Liver (tissue), 9 donors: ENCODE results near the gene MLEC. TPM values are rescaled to one million over a fixed set of nuclear protein-coding genes. Genes with fewer than 3 reads are reported as not detected.

Source experiments
- DNase-seq: peaks from one replicate; pipeline ENCODE4 v3.0.0-alpha.2; 2017; ENCODE audit warnings: low spot score
- H3K27ac ChIP-seq, 2 donors: one replicate each; pipeline ENCODE4 v1.7.0; 2013; ENCODE audit warnings: inconsistent platforms in 2 of 2, low read length in 2 of 2, control low read depth in 1 of 2, low read depth in 1 of 2, mild to moderate bottlenecking in 1 of 2
- H3K27me3 ChIP-seq, 4 donors: one replicate each; pipeline versions ENCODE4 v1.6.1 to v1.7.0; 2013; ENCODE audit warnings: low read length in 3 of 4, inconsistent platforms in 1 of 4, mild to moderate bottlenecking in 1 of 4, moderate library complexity in 1 of 4; ENCODE audit not compliant: control insufficient read depth in 4 of 4, insufficient read depth in 4 of 4
- H3K36me3 ChIP-seq, 4 donors: one replicate each; pipeline versions ENCODE4 v1.6.1 to v1.7.0; 2013; ENCODE audit warnings: low read length in 3 of 4, mild to moderate bottlenecking in 3 of 4, low read depth in 1 of 4, moderate library complexity in 1 of 4; ENCODE audit not compliant: control insufficient read depth in 4 of 4, insufficient read depth in 3 of 4
- H3K4me1 ChIP-seq, 4 donors: one replicate each; pipeline versions ENCODE4 v1.6.1 to v1.7.0; 2013; ENCODE audit warnings: low read length in 3 of 4, mild to moderate bottlenecking in 3 of 4, moderate library complexity in 1 of 4; ENCODE audit not compliant: control insufficient read depth in 4 of 4, insufficient read depth in 4 of 4
- H3K4me3 ChIP-seq, 3 donors: one replicate each; pipeline versions ENCODE4 v1.6.1 to v1.7.0; 2013; ENCODE audit warnings: low read length in 3 of 3, control low read depth in 1 of 3, low read depth in 1 of 3, mild to moderate bottlenecking in 1 of 3
- H3K9ac ChIP-seq, 2 donors: one replicate each; pipeline ENCODE4 v1.7.0; 2013; ENCODE audit warnings: low read length in 2 of 2, mild to moderate bottlenecking in 2 of 2, moderate library complexity in 2 of 2, control low read depth in 1 of 2, low read depth in 1 of 2
- H3K9me3 ChIP-seq, 4 donors: one replicate each; pipeline versions ENCODE4 v1.6.1 to v1.7.0; 2013; ENCODE audit warnings: low read length in 3 of 4; ENCODE audit not compliant: control insufficient read depth in 4 of 4
- EGR1 ChIP-seq, 2 donors: IDR thresholded peaks; 2 replicates each; pipeline ENCODE4 v1.6.1; 2016 to 2018; ENCODE audit warnings: antibody characterized with exemption in 2 of 2, low read depth in 2 of 2
- FOXA1 ChIP-seq: IDR thresholded peaks from 2 replicates; pipeline ENCODE4 v1.6.1; 2016; ENCODE audit warnings: antibody characterized with exemption
- FOXA2 ChIP-seq: IDR thresholded peaks from 2 replicates; pipeline ENCODE4 v1.6.1; 2016; ENCODE audit warnings: antibody characterized with exemption
- GABPA ChIP-seq, 2 donors: IDR thresholded peaks in 1 of 2; conservative IDR thresholded peaks in 1 of 2; 2 replicates each; pipeline ENCODE4 v1.6.1; 2016; ENCODE audit warnings: antibody characterized with exemption in 2 of 2, mild to moderate bottlenecking in 1 of 2, moderate library complexity in 1 of 2
- HNF4A ChIP-seq, 2 donors: conservative IDR thresholded peaks; 2 replicates each; pipeline ENCODE4 v1.6.1; 2016; ENCODE audit warnings: antibody characterized with exemption in 2 of 2, mild to moderate bottlenecking in 2 of 2
- HNF4G ChIP-seq: IDR thresholded peaks from 2 replicates; pipeline ENCODE4 v1.6.1; 2016; ENCODE audit warnings: antibody characterized with exemption
- JUND ChIP-seq, 2 donors: IDR thresholded peaks; 2 replicates each; pipeline ENCODE4 v1.6.1; 2016; ENCODE audit warnings: antibody characterized with exemption in 2 of 2
- NR2F2 ChIP-seq: IDR thresholded peaks from 2 replicates; pipeline ENCODE4 v1.6.1; 2016; ENCODE audit warnings: antibody characterized with exemption
- RAD21 ChIP-seq, 2 donors: IDR thresholded peaks; 2 replicates each; pipeline ENCODE4 v1.6.1; 2016; ENCODE audit warnings: antibody characterized with exemption in 2 of 2, mild to moderate bottlenecking in 2 of 2
- RXRA ChIP-seq, 2 donors: IDR thresholded peaks; 2 replicates each; pipeline ENCODE4 v1.6.1; 2017 to 2018; ENCODE audit warnings: antibody characterized with exemption in 2 of 2, mild to moderate bottlenecking in 1 of 2
- SP1 ChIP-seq: IDR thresholded peaks from 2 replicates; pipeline ENCODE4 v1.6.1; 2018; ENCODE audit warnings: antibody characterized with exemption, mild to moderate bottlenecking
- TAF1 ChIP-seq: conservative IDR thresholded peaks from 2 replicates; pipeline ENCODE4 v1.6.1; 2016; ENCODE audit warnings: antibody characterized with exemption, mild to moderate bottlenecking
- YY1 ChIP-seq: IDR thresholded peaks from 2 replicates; pipeline ENCODE4 v1.6.1; 2016; ENCODE audit warnings: antibody characterized with exemption, mild to moderate bottlenecking
- WGBS: extraction: QIAGEN DNeasy Blood & Tissue Kit; methylation state at CpG from one replicate; pipeline ENCODE4 v1.1.7; 2013; 5-methylcytosine and 5-hydroxymethylcytosine counted together
- polyA plus RNA-seq, 2 donors: library from polyadenylated mRNA; stranded (reverse) in 1 of 2; unstranded in 1 of 2; fragments of 200-250 nt in 1 of 2; fragments of >200 nt in 1 of 2; fragmentation: Nextera tagmentation in 1 of 2; extraction: Ambion mirVana in 1 of 2; gene quantifications; one replicate each; pipeline versions ENCODE4 v1.2.1 to v1.2.3, GENCODE V29; 2013 to 2015
- total RNA-seq, 2 donors: library from RNA; depleted of rRNA; stranded (reverse); fragments of >200 nt; gene quantifications; one replicate each; pipeline ENCODE4 v1.2.3, GENCODE V29; 2014
- TF ChIP-seq, protein P1 (sequence below): IDR thresholded peaks from 2 replicates; pipeline ENCODE4 v1.6.1; 2016; ENCODE audit warnings: antibody characterized with exemption
- TF ChIP-seq, protein P2 (sequence below): IDR thresholded peaks from 2 replicates; pipeline ENCODE4 v1.6.1; 2016; ENCODE audit warnings: antibody characterized with exemption, mild to moderate bottlenecking
- TF ChIP-seq, protein P3 (sequence below): fragments of 150-350 bp; IDR thresholded peaks from 2 replicates; pipeline ENCODE4 v1.5.1; 2017; ENCODE audit warnings: improper control_type of control experiment, low read depth, low read length; ENCODE audit not compliant: missing input control
- TF ChIP-seq, protein P4 (sequence below): IDR thresholded peaks from 2 replicates; pipeline ENCODE4 v1.6.1; 2016; ENCODE audit warnings: antibody characterized with exemption
- TF ChIP-seq, protein P5 (sequence below): IDR thresholded peaks from 2 replicates; pipeline ENCODE4 v1.6.1; 2016; ENCODE audit warnings: antibody characterized with exemption
- donor health status: healthy.
- donor health status: healthy.
- donor health status: healthy.
- donor health status: healthy.
- donor health status: healthy.

Gene MLEC
- total and polyA plus RNA-seq, 4 donors: 61.4 to 170 (median 115) TPM

DNA sequence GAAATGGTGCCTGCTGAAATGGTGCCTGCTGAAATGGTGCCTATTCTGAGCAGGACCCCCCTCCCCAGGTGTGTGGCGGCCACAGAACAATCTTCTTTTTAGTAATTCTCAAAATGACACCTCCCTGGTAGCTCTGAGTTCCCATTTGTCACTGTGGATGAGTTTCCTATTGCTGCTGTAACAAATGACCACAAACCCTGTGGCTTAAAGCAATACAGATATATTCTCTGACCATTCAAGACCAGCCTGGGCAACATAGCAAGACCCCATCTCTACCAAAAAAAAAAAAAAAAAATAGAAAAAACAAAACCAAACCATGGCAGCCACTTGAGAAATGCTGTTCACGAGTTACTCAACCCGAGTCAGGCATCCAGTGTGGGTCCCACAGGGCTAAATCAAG, 46.6 kb downstream of the MLEC start:
- no peaks in the 10 kb centered on the region for H3K9me3 ChIP-seq
- no peak overlapping the region for H3K4me3 ChIP-seq
- peaks cover 13 to 26% (median 14%) of the 10 kb centered on the region in 4 donors for H3K36me3 ChIP-seq
- H3K27me3 ChIP-seq: no peaks in the 10 kb centered on the region
- DNase-seq: no peak
- peaks cover 0 to 22% (median 7%) of the 10 kb centered on the region in 4 donors for H3K4me1 ChIP-seq
- no peak overlapping the region for H3K27ac ChIP-seq
- TF ChIP-seq HNF4A (conservative IDR thresholded peaks at IDR 0.05) (no peak), RXRA (IDR thresholded peaks at IDR 0.05) (no peak), FOXA1 (no peak)
- TF ChIP-seq, protein P1, sequence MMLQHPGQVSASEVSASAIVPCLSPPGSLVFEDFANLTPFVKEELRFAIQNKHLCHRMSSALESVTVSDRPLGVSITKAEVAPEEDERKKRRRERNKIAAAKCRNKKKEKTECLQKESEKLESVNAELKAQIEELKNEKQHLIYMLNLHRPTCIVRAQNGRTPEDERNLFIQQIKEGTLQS: no peak
- 93% methylated on average over 3 of the region's 3 CpGs for WGBS
- H3K9ac ChIP-seq: no peak overlapping the region

DNA sequence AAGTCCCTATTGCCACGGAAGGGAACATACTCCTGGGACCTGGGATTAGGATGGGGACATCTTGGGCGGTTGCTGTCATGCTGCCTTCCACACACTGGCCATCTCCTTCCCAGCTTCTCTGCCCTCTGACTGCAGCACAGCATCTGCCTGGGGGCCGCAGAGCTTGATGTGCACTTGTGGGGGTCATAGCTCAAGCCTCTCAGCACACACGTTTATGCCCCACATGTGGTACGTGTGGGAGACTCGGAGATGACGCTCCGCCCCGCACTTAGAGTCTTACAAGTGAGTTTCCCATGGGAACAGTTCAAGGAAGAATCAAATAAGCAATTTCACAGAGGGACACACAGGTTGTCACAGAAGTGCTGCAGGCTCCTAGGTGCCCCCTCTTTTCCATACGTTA, 47.3 kb downstream of the MLEC start:
- no peak overlapping the region for H3K9ac ChIP-seq
- H3K4me3 ChIP-seq: no peak overlapping the region
- no peaks in the 10 kb centered on the region for H3K27me3 ChIP-seq
- peaks cover 0 to 20% (median 5%) of the 10 kb centered on the region in 4 donors for H3K4me1 ChIP-seq
- H3K27ac ChIP-seq: no peak overlapping the region
- H3K36me3 ChIP-seq: peaks cover 11 to 29% (median 15%) of the 10 kb centered on the region in 4 donors
- no peak for TF ChIP-seq GABPA (IDR thresholded peaks at IDR 0.05 in 1 of 2, conservative IDR thresholded peaks at IDR 0.05 in 1 of 2)
- no peak for TF ChIP-seq YY1
- TF ChIP-seq, protein P2, sequence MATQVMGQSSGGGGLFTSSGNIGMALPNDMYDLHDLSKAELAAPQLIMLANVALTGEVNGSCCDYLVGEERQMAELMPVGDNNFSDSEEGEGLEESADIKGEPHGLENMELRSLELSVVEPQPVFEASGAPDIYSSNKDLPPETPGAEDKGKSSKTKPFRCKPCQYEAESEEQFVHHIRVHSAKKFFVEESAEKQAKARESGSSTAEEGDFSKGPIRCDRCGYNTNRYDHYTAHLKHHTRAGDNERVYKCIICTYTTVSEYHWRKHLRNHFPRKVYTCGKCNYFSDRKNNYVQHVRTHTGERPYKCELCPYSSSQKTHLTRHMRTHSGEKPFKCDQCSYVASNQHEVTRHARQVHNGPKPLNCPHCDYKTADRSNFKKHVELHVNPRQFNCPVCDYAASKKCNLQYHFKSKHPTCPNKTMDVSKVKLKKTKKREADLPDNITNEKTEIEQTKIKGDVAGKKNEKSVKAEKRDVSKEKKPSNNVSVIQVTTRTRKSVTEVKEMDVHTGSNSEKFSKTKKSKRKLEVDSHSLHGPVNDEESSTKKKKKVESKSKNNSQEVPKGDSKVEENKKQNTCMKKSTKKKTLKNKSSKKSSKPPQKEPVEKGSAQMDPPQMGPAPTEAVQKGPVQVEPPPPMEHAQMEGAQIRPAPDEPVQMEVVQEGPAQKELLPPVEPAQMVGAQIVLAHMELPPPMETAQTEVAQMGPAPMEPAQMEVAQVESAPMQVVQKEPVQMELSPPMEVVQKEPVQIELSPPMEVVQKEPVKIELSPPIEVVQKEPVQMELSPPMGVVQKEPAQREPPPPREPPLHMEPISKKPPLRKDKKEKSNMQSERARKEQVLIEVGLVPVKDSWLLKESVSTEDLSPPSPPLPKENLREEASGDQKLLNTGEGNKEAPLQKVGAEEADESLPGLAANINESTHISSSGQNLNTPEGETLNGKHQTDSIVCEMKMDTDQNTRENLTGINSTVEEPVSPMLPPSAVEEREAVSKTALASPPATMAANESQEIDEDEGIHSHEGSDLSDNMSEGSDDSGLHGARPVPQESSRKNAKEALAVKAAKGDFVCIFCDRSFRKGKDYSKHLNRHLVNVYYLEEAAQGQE: no peak
- TF ChIP-seq, protein P3, sequence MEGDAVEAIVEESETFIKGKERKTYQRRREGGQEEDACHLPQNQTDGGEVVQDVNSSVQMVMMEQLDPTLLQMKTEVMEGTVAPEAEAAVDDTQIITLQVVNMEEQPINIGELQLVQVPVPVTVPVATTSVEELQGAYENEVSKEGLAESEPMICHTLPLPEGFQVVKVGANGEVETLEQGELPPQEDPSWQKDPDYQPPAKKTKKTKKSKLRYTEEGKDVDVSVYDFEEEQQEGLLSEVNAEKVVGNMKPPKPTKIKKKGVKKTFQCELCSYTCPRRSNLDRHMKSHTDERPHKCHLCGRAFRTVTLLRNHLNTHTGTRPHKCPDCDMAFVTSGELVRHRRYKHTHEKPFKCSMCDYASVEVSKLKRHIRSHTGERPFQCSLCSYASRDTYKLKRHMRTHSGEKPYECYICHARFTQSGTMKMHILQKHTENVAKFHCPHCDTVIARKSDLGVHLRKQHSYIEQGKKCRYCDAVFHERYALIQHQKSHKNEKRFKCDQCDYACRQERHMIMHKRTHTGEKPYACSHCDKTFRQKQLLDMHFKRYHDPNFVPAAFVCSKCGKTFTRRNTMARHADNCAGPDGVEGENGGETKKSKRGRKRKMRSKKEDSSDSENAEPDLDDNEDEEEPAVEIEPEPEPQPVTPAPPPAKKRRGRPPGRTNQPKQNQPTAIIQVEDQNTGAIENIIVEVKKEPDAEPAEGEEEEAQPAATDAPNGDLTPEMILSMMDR: no peak
- TF ChIP-seq SP1: no peak
- TF ChIP-seq TAF1: no peak
- TF ChIP-seq HNF4A (conservative IDR thresholded peaks at IDR 0.05): no peak
- TF ChIP-seq RAD21 (IDR thresholded peaks at IDR 0.05): no peak
- TF ChIP-seq FOXA1: no peak
- TF ChIP-seq, protein P4, sequence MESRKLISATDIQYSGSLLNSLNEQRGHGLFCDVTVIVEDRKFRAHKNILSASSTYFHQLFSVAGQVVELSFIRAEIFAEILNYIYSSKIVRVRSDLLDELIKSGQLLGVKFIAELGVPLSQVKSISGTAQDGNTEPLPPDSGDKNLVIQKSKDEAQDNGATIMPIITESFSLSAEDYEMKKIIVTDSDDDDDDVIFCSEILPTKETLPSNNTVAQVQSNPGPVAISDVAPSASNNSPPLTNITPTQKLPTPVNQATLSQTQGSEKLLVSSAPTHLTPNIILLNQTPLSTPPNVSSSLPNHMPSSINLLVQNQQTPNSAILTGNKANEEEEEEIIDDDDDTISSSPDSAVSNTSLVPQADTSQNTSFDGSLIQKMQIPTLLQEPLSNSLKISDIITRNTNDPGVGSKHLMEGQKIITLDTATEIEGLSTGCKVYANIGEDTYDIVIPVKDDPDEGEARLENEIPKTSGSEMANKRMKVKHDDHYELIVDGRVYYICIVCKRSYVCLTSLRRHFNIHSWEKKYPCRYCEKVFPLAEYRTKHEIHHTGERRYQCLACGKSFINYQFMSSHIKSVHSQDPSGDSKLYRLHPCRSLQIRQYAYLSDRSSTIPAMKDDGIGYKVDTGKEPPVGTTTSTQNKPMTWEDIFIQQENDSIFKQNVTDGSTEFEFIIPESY: no peak
- TF ChIP-seq EGR1 (IDR thresholded peaks at IDR 0.05; ENCODE audit: low read depth in 2 of 2): no peak
- no peak for TF ChIP-seq HNF4G
- TF ChIP-seq, protein P1: no peak
- no peak for TF ChIP-seq NR2F2
- no peak for TF ChIP-seq RXRA (IDR thresholded peaks at IDR 0.05)
- TF ChIP-seq JUND (IDR thresholded peaks at IDR 0.05): no peak
- TF ChIP-seq FOXA2: no peak
- TF ChIP-seq, protein P5, sequence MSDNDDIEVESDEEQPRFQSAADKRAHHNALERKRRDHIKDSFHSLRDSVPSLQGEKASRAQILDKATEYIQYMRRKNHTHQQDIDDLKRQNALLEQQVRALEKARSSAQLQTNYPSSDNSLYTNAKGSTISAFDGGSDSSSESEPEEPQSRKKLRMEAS: no peak
- DNase-seq: no peak
- 96% methylated on average over 10 of the region's 10 CpGs for WGBS
- no peaks in the 10 kb centered on the region for H3K9me3 ChIP-seq
